Measurements from ENCODE around the gene MAGI2.

Gene MAGI2

GRCh38 chr7:78845155-78845554 lies 608.3 kb downstream of the MAGI2 start:
- Histone ChIP-seq H3K4me2 (ENCODE audit: low read length) (no peak overlapping the region), H4K20me1 (ENCODE audit: control insufficient read depth, insufficient read depth, low read depth, low read length) (no peaks in the 10 kb centered on the region), H3K27me3 (ENCODE audit: control insufficient read depth, low read length) (no peaks in the 10 kb centered on the region), H3F3A (ENCODE audit: control insufficient read depth, insufficient read depth) (no peaks in the 10 kb centered on the region), H3K9me3 (ENCODE audit: control insufficient read depth, insufficient read depth, low read length) (no peaks in the 10 kb centered on the region), H3K36me3 (ENCODE audit: control insufficient read depth, low read length) (no peaks in the 10 kb centered on the region), H3K4me1 (ENCODE audit: control insufficient read depth, low read length) (no peaks in the 10 kb centered on the region), H3K9me2 (replicated peaks; ENCODE audit: control insufficient read depth, low read length) (no peaks in the 10 kb centered on the region), H3K79me2 (ENCODE audit: control insufficient read depth, low read length) (no peaks in the 10 kb centered on the region), H3K4me3 (ENCODE audit: low read length) (no peak overlapping the region), H3K27ac (ENCODE audit: low read depth, low read length) (no peak overlapping the region)
- TF ChIP-seq, protein P1, sequence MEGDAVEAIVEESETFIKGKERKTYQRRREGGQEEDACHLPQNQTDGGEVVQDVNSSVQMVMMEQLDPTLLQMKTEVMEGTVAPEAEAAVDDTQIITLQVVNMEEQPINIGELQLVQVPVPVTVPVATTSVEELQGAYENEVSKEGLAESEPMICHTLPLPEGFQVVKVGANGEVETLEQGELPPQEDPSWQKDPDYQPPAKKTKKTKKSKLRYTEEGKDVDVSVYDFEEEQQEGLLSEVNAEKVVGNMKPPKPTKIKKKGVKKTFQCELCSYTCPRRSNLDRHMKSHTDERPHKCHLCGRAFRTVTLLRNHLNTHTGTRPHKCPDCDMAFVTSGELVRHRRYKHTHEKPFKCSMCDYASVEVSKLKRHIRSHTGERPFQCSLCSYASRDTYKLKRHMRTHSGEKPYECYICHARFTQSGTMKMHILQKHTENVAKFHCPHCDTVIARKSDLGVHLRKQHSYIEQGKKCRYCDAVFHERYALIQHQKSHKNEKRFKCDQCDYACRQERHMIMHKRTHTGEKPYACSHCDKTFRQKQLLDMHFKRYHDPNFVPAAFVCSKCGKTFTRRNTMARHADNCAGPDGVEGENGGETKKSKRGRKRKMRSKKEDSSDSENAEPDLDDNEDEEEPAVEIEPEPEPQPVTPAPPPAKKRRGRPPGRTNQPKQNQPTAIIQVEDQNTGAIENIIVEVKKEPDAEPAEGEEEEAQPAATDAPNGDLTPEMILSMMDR (IDR thresholded peaks at IDR 0.05; ENCODE audit: low read depth, low read length, poor library complexity, severe bottlenecking): no peak
- no peak for TF ChIP-seq EZH2phosphoT487 (IDR thresholded peaks at IDR 0.05; ENCODE audit: borderline replicate concordance, low read length)

GRCh38 chr7:78842068-78842467 lies 611.4 kb downstream of the MAGI2 start:
- Histone ChIP-seq H3K9me2 (replicated peaks; ENCODE audit: control insufficient read depth, low read length) (no peaks in the 10 kb centered on the region), H3K27me3 (ENCODE audit: control insufficient read depth, low read length) (no peaks in the 10 kb centered on the region), H3K27ac (ENCODE audit: low read depth, low read length) (no peak overlapping the region), H3K9me3 (ENCODE audit: control insufficient read depth, insufficient read depth, low read length) (no peaks in the 10 kb centered on the region), H4K20me1 (ENCODE audit: control insufficient read depth, insufficient read depth, low read depth, low read length) (no peaks in the 10 kb centered on the region), H3K4me2 (ENCODE audit: low read length) (no peak overlapping the region), H3K4me3 (ENCODE audit: low read length) (no peak overlapping the region), H3K36me3 (ENCODE audit: control insufficient read depth, low read length) (no peaks in the 10 kb centered on the region), H3K79me2 (ENCODE audit: control insufficient read depth, low read length) (no peaks in the 10 kb centered on the region), H3K4me1 (ENCODE audit: control insufficient read depth, low read length) (no peaks in the 10 kb centered on the region), H3F3A (ENCODE audit: control insufficient read depth, insufficient read depth) (no peaks in the 10 kb centered on the region)
- TF ChIP-seq, protein P1 (IDR thresholded peaks at IDR 0.05; ENCODE audit: low read depth, low read length, poor library complexity, severe bottlenecking): no peak
- TF ChIP-seq EZH2phosphoT487 (IDR thresholded peaks at IDR 0.05; ENCODE audit: borderline replicate concordance, low read length): no peak

DNA sequence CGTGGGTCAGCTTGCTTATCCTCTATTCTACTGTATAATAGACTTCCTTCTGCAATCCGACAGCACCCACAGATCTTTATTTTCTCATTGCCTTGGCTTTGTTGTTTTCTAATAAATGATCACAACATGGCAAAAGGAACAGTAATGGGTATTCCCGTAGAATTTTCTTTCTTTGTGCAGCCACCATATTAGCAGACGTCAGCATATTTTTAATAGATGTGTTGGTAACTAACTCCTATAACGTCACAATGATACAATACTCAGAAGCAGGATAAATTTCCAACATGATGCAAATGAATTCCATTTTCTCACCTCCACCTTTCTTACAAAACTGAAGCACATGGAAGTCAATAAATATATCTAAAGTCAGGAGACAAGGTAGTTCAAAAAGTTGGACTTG lies 617.6 kb downstream of the MAGI2 start:
- Histone ChIP-seq H3K9me3 (ENCODE audit: control insufficient read depth, insufficient read depth, low read length) (no peaks in the 10 kb centered on the region), H3K4me3 (ENCODE audit: low read length) (no peak overlapping the region), H3K4me2 (ENCODE audit: low read length) (no peak overlapping the region), H3K36me3 (ENCODE audit: control insufficient read depth, low read length) (no peaks in the 10 kb centered on the region), H3K4me1 (ENCODE audit: control insufficient read depth, low read length) (no peaks in the 10 kb centered on the region), H3F3A (ENCODE audit: control insufficient read depth, insufficient read depth) (no peaks in the 10 kb centered on the region), H3K9me2 (replicated peaks; ENCODE audit: control insufficient read depth, low read length) (no peaks in the 10 kb centered on the region), H3K27me3 (ENCODE audit: control insufficient read depth, low read length) (no peaks in the 10 kb centered on the region), H3K27ac (ENCODE audit: low read depth, low read length) (no peak overlapping the region), H4K20me1 (ENCODE audit: control insufficient read depth, insufficient read depth, low read depth, low read length) (no peaks in the 10 kb centered on the region), H3K79me2 (ENCODE audit: control insufficient read depth, low read length) (no peaks in the 10 kb centered on the region)
- TF ChIP-seq, protein P1 (IDR thresholded peaks at IDR 0.05; ENCODE audit: low read depth, low read length, poor library complexity, severe bottlenecking): no peak

- H3K4me3 ChIP-seq (ENCODE audit: low read length): no peak overlapping the region
- TF ChIP-seq, protein P1 (IDR thresholded peaks at IDR 0.05; ENCODE audit: low read depth, low read length, poor library complexity, severe bottlenecking): no peak
- TF ChIP-seq EZH2phosphoT487 (IDR thresholded peaks at IDR 0.05; ENCODE audit: borderline replicate concordance, low read length): no peak
- no peaks in the 10 kb centered on the region for H3K79me2 ChIP-seq (ENCODE audit: control insufficient read depth, low read length)
- H3F3A ChIP-seq (ENCODE audit: control insufficient read depth, insufficient read depth): no peaks in the 10 kb centered on the region
- no peak overlapping the region for H3K4me2 ChIP-seq (ENCODE audit: low read length)
- H3K27ac ChIP-seq (ENCODE audit: low read depth, low read length): no peak overlapping the region
- H3K9me2 ChIP-seq (replicated peaks; ENCODE audit: control insufficient read depth, low read length): no peaks in the 10 kb centered on the region
- H3K4me1 ChIP-seq (ENCODE audit: control insufficient read depth, low read length): no peaks in the 10 kb centered on the region
- no peaks in the 10 kb centered on the region for H3K9me3 ChIP-seq (ENCODE audit: control insufficient read depth, insufficient read depth, low read length)
- H3K27me3 ChIP-seq (ENCODE audit: control insufficient read depth, low read length): no peaks in the 10 kb centered on the region
- no peaks in the 10 kb centered on the region for H3K36me3 ChIP-seq (ENCODE audit: control insufficient read depth, low read length)
- H4K20me1 ChIP-seq (ENCODE audit: control insufficient read depth, insufficient read depth, low read depth, low read length): no peaks in the 10 kb centered on the region
Measured at GRCh38 chr7:78828317-78828716, 625.1 kb downstream of the MAGI2 start.
